HEK293 (cell line): ENCODE data around the gene TAPBPL.

Source experiments
- BCL6B ChIP-seq: fragments of 450-650 bp; formaldehyde crosslinking; IDR thresholded peaks from 2 replicates; pipeline ENCODE4 v1.5.1; 2017; ENCODE audit warnings: missing biosample characterization, missing genetic modification characterization
- ELK4 ChIP-seq: IDR thresholded peaks from 2 replicates; pipeline ENCODE4 v1.6.1; 2011; ENCODE audit warnings: mild to moderate bottlenecking, low read depth, low read length, borderline replicate concordance
- KLF10 ChIP-seq: fragments of 450-650 bp; IDR thresholded peaks from 2 replicates; pipeline ENCODE4 v1.5.1; 2018; ENCODE audit warnings: missing biosample characterization, mild to moderate bottlenecking, missing genetic modification characterization
- KLF8 ChIP-seq: fragments of 450-650 bp; formaldehyde crosslinking; IDR thresholded peaks from 2 replicates; pipeline ENCODE4 v1.5.1; 2016; ENCODE audit warnings: missing biosample characterization, missing genetic modification characterization
- RBAK ChIP-seq: fragments of 450-650 bp; formaldehyde crosslinking; IDR thresholded peaks from 2 replicates; pipeline ENCODE4 v1.5.1; 2016; ENCODE audit warnings: missing biosample characterization, missing genetic modification characterization
- SETDB1 ChIP-seq: IDR thresholded peaks from one replicate; pipeline ENCODE4 v1.6.1; 2017; ENCODE audit warnings: mild to moderate bottlenecking, low read length, moderate library complexity, mixed read lengths; ENCODE audit not compliant: insufficient read length
- SP3 ChIP-seq: fragments of 450-650 bp; formaldehyde crosslinking; IDR thresholded peaks from 2 replicates; pipeline ENCODE4 v1.5.1; 2016; ENCODE audit warnings: missing biosample characterization, missing genetic modification characterization
- ZBTB44 ChIP-seq: fragments of 450-650 bp; IDR thresholded peaks from 2 replicates; pipeline ENCODE4 v1.5.1; 2018; ENCODE audit warnings: missing biosample characterization, mild to moderate bottlenecking, missing genetic modification characterization
- ZBTB7A ChIP-seq: fragments of 450-650 bp; formaldehyde crosslinking; IDR thresholded peaks from 2 replicates; pipeline ENCODE4 v1.5.1; 2016; ENCODE audit warnings: low read depth, missing biosample characterization, missing genetic modification characterization
- ZNF132 ChIP-seq: fragments of 450-650 bp; formaldehyde crosslinking; IDR thresholded peaks from 2 replicates; pipeline ENCODE4 v1.5.1; 2017; ENCODE audit warnings: missing biosample characterization, missing genetic modification characterization, borderline replicate concordance
- ZNF133 ChIP-seq: fragments of 450-650 bp; formaldehyde crosslinking; IDR thresholded peaks from 2 replicates; pipeline ENCODE4 v1.5.1; 2016; ENCODE audit warnings: missing biosample characterization, missing genetic modification characterization
- ZNF19 ChIP-seq: fragments of 450-650 bp; formaldehyde crosslinking; IDR thresholded peaks from 2 replicates; pipeline ENCODE4; 2016; ENCODE audit warnings: missing biosample characterization, missing genetic modification characterization, low read depth
- ZNF302 ChIP-seq: fragments of 450-650 bp; formaldehyde crosslinking; IDR thresholded peaks from 2 replicates; pipeline ENCODE4 v1.5.1; 2016; ENCODE audit warnings: missing biosample characterization, missing genetic modification characterization, low read depth
- ZNF350 ChIP-seq: fragments of 450-650 bp; formaldehyde crosslinking; IDR thresholded peaks from 2 replicates; pipeline ENCODE4 v1.5.0; 2017; ENCODE audit warnings: missing biosample characterization, mild to moderate bottlenecking, missing genetic modification characterization
- ZNF391 ChIP-seq: fragments of 450-650 bp; formaldehyde crosslinking; IDR thresholded peaks from 2 replicates; pipeline ENCODE4 v1.5.1; 2016; ENCODE audit warnings: low read depth, missing biosample characterization, missing genetic modification characterization, borderline replicate concordance
- ZNF423 ChIP-seq: fragments of 450-650 bp; formaldehyde crosslinking; IDR thresholded peaks from 2 replicates; pipeline ENCODE4 v1.5.1; 2016; ENCODE audit warnings: missing biosample characterization, missing genetic modification characterization
- ZNF426 ChIP-seq: fragments of 450-650 bp; formaldehyde crosslinking; IDR thresholded peaks from 2 replicates; pipeline ENCODE4 v1.5.1; 2017; ENCODE audit warnings: missing biosample characterization, missing genetic modification characterization, mild to moderate bottlenecking, inconsistent platforms, moderate library complexity
- ZNF449 ChIP-seq: fragments of 450-650 bp; formaldehyde crosslinking; IDR thresholded peaks from 2 replicates; pipeline ENCODE4 v1.5.1; 2017; ENCODE audit warnings: missing biosample characterization, mild to moderate bottlenecking, missing genetic modification characterization, moderate library complexity
- ZNF48 ChIP-seq: fragments of 450-650 bp; formaldehyde crosslinking; IDR thresholded peaks from 2 replicates; pipeline ENCODE4 v1.5.1; 2016; ENCODE audit warnings: missing biosample characterization, missing genetic modification characterization
- ZNF555 ChIP-seq: fragments of 450-650 bp; formaldehyde crosslinking; conservative IDR thresholded peaks from 2 replicates; pipeline ENCODE4 v1.5.1; 2017; ENCODE audit warnings: missing biosample characterization, mild to moderate bottlenecking, missing genetic modification characterization, inconsistent platforms
- ZNF645 ChIP-seq: fragments of 450-650 bp; formaldehyde crosslinking; IDR thresholded peaks from 2 replicates; pipeline ENCODE4; 2016; ENCODE audit warnings: missing biosample characterization, missing genetic modification characterization
- ZNF677 ChIP-seq: fragments of 450-650 bp; IDR thresholded peaks from 2 replicates; pipeline ENCODE4 v1.5.0; 2018; ENCODE audit warnings: missing biosample characterization, mild to moderate bottlenecking, missing genetic modification characterization, moderate library complexity
- ZNF692 ChIP-seq: fragments of 450-650 bp; formaldehyde crosslinking; IDR thresholded peaks from 2 replicates; pipeline ENCODE4 v1.5.1; 2016; ENCODE audit warnings: missing biosample characterization, missing genetic modification characterization
- ZSCAN16 ChIP-seq: fragments of 450-650 bp; formaldehyde crosslinking; IDR thresholded peaks from 2 replicates; pipeline ENCODE4 v1.5.1; 2016; ENCODE audit warnings: missing biosample characterization, missing genetic modification characterization
- TF ChIP-seq, protein P1 (sequence below): fragments of 450-650 bp; formaldehyde crosslinking; IDR thresholded peaks from 2 replicates; pipeline ENCODE4 v1.5.1; 2016; ENCODE audit warnings: missing biosample characterization, missing genetic modification characterization, borderline replicate concordance

TAPBPL gene

GRCh38 chr12:6492838-6493496 lies 41.1 kb downstream of the TAPBPL start, which contains the start of gene MRPL51 (continued):
- TF ChIP-seq SP3 (tag by site-specific recombination) (peak; percentile 98), ZNF133 (tag by site-specific recombination) (peak; percentile 50), ZNF555 (tag by site-specific recombination) (no peak), ZNF692 (tag by site-specific recombination) (peak; percentile 23; the same call in 1 of the 2 replicates), ZNF677 (tag by site-specific recombination) (no peak), KLF8 (tag by site-specific recombination) (peak; percentile 99), ELK4 (no peak), KLF10 (tag by site-specific recombination) (no peak), ZNF48 (tag by site-specific recombination) (no peak), ZBTB7A (tag by site-specific recombination) (no peak), ZNF132 (tag by site-specific recombination) (no peak), BCL6B (tag by site-specific recombination) (no peak), SETDB1 (no peak), ZNF449 (tag by site-specific recombination) (no peak), ZNF302 (no peak), ZNF19 (tag by site-specific recombination) (no peak), ZNF426 (tag by site-specific recombination) (no peak), ZNF391 (tag by site-specific recombination) (no peak; the same call in 1 of the 2 replicates), RBAK (no peak), ZNF645 (tag by site-specific recombination) (no peak), ZNF423 (no peak), ZNF350 (tag by site-specific recombination) (no peak), ZSCAN16 (tag by site-specific recombination) (no peak), ZBTB44 (no peak)
- TF ChIP-seq, protein P1, sequence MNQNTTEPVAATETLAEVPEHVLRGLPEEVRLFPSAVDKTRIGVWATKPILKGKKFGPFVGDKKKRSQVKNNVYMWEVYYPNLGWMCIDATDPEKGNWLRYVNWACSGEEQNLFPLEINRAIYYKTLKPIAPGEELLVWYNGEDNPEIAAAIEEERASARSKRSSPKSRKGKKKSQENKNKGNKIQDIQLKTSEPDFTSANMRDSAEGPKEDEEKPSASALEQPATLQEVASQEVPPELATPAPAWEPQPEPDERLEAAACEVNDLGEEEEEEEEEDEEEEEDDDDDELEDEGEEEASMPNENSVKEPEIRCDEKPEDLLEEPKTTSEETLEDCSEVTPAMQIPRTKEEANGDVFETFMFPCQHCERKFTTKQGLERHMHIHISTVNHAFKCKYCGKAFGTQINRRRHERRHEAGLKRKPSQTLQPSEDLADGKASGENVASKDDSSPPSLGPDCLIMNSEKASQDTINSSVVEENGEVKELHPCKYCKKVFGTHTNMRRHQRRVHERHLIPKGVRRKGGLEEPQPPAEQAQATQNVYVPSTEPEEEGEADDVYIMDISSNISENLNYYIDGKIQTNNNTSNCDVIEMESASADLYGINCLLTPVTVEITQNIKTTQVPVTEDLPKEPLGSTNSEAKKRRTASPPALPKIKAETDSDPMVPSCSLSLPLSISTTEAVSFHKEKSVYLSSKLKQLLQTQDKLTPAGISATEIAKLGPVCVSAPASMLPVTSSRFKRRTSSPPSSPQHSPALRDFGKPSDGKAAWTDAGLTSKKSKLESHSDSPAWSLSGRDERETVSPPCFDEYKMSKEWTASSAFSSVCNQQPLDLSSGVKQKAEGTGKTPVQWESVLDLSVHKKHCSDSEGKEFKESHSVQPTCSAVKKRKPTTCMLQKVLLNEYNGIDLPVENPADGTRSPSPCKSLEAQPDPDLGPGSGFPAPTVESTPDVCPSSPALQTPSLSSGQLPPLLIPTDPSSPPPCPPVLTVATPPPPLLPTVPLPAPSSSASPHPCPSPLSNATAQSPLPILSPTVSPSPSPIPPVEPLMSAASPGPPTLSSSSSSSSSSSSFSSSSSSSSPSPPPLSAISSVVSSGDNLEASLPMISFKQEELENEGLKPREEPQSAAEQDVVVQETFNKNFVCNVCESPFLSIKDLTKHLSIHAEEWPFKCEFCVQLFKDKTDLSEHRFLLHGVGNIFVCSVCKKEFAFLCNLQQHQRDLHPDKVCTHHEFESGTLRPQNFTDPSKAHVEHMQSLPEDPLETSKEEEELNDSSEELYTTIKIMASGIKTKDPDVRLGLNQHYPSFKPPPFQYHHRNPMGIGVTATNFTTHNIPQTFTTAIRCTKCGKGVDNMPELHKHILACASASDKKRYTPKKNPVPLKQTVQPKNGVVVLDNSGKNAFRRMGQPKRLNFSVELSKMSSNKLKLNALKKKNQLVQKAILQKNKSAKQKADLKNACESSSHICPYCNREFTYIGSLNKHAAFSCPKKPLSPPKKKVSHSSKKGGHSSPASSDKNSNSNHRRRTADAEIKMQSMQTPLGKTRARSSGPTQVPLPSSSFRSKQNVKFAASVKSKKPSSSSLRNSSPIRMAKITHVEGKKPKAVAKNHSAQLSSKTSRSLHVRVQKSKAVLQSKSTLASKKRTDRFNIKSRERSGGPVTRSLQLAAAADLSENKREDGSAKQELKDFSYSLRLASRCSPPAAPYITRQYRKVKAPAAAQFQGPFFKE (tag by site-specific recombination) = peak; percentile 46; the same call in 1 of the 2 replicates
